Measurements from ENCODE around the gene EYS. TPM values are rescaled to one million over a fixed set of nuclear protein-coding genes. Genes with fewer than 3 reads are reported as not detected.

The EYS gene
- total RNA-seq, 2 donors from 2014 or later: 0.18 to 3.5 TPM

- H3K4me3 ChIP-seq: no peak overlapping the region
- no peaks in the 10 kb centered on the region for H3K4me1 ChIP-seq (replicated peaks)
- H3K9me3 ChIP-seq: no peaks in the 10 kb centered on the region
- TF ChIP-seq POLR2A (IDR thresholded peaks at IDR 0.05): no peak
- no peak for TF ChIP-seq CTCF (IDR thresholded peaks at IDR 0.05)
- TF ChIP-seq POLR2AphosphoS5 (IDR thresholded peaks at IDR 0.05): no peak
- no peak for DNase-seq (ENCODE audit: low spot score)
- no peaks in the 10 kb centered on the region for H3K27me3 ChIP-seq (replicated peaks; ENCODE audit: insufficient read depth)
- intact Hi-C loops (cut with DNase I): no loop called here
- H3K36me3 ChIP-seq: no peaks in the 10 kb centered on the region
- no peak overlapping the region for H3K27ac ChIP-seq
These were observed 1396.8 kb downstream of the EYS start for GRCh38 chr6:64310214-64310613.

DNA sequence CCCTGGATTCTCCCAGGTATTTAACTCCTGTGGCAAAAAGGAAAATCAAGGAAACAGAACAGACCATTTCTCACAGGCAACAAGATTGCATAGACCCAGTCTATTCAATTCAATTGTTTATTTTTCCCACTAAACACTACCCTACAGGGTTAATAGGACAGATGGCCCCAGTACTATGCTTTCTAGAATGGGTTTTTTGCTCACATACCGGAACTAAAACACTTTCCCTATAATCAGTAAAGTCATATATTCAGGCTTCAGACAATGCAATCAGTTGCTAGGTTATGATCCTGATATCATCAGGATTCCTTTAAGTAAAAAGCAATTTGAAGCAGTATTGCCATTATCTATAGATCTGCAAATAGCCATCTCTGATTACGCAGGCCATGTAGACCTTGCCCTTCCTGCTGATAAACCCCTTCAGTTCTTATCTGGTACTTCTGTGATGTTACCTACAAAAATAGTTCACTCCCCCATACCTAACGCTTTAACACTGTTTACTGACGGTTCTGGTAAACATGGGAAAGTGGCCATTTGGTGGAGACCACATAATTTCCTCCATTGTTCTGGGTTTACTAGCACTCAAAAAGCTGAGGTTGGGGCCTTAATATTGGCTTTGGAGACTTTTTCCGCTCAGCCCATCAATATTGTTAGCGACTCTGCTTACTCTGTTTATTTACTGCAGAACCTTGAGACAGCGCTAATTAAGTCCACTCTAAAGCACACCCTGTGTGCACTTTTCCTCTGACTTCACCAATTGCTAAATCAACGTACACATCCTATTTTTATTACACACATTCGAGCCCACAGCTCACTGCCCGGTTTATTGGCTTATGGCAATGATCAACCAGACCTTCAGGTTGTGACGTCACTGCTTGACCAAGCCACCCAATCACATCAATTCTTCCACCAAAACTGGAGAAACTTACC, 1405.5 kb downstream of the EYS start:
- 56% methylated on average over 11 of the region's 11 CpGs for WGBS
- intact Hi-C loops (cut with DNase I): no loop called here
- H3K36me3 ChIP-seq: no peaks in the 10 kb centered on the region

DNA sequence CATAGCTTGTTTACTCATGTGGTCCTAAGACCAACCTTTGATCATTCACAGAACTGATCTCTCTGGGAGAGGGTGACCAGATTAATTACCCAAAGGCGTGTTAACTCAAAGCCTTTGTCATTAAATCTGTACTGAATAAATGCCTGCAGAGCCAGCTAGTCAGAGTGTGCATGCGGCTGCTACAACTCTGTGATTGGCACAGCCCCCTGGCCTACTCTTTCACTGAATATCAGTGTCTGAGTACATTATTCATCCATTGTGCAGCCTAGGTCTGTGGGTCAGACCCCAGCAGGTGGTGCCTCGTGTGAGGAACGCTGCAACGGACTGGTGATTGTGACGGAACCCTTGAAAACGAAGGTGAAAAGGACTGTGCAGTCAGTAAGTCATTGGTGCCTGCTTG, 1407.8 kb downstream of the EYS start:
- TF ChIP-seq POLR2A (IDR thresholded peaks at IDR 0.05) (no peak), POLR2AphosphoS5 (IDR thresholded peaks at IDR 0.05) (no peak), CTCF (IDR thresholded peaks at IDR 0.05) (no peak)
- H3K4me1 ChIP-seq (replicated peaks): no peaks in the 10 kb centered on the region
- DNase-seq (ENCODE audit: low spot score): no peak
- H3K4me3 ChIP-seq: no peak overlapping the region
- H3K27ac ChIP-seq: no peak overlapping the region
- H3K36me3 ChIP-seq: no peaks in the 10 kb centered on the region
- no peaks in the 10 kb centered on the region for H3K27me3 ChIP-seq (replicated peaks; ENCODE audit: insufficient read depth)
- H3K9me3 ChIP-seq: no peaks in the 10 kb centered on the region
- WGBS: 79% methylated on average over 7 of the region's 7 CpGs
- intact Hi-C loops (cut with DNase I): no loop called here

More for the DNA sequence above, 1405.5 kb downstream of the EYS start:
- Histone ChIP-seq H3K4me3 (no peak overlapping the region), H3K27ac (no peak overlapping the region), H3K4me1 (replicated peaks) (no peaks in the 10 kb centered on the region), H3K9me3 (no peaks in the 10 kb centered on the region), H3K27me3 (replicated peaks; ENCODE audit: insufficient read depth) (no peaks in the 10 kb centered on the region)
- no peak for DNase-seq (ENCODE audit: low spot score)
- TF ChIP-seq POLR2A (IDR thresholded peaks at IDR 0.05) (no peak), CTCF (IDR thresholded peaks at IDR 0.05) (no peak)

DNA sequence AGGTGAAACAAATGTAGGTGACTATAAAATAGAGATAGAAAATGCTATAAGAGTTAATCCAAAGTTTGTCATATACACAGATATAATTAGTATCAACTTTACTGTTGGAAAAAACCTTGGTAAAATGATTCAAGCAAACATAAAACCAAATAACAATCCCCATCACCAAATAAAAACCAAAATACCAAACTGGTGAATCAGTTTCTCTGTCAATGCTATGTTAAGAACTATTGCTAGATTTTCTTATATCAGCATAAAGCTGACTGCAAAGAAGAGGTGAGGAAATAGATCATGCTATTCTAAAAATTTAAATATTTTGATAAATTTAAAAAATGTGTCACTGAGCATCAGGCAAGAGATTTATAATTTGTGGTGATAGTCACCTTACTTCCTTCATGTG, 1413.0 kb downstream of the EYS start:
- H3K27ac ChIP-seq: no peak overlapping the region
- TF ChIP-seq POLR2A (IDR thresholded peaks at IDR 0.05): no peak
- TF ChIP-seq POLR2AphosphoS5 (IDR thresholded peaks at IDR 0.05): no peak
- no peak for TF ChIP-seq CTCF (IDR thresholded peaks at IDR 0.05)
- no peak overlapping the region for H3K4me3 ChIP-seq
- no peaks in the 10 kb centered on the region for H3K36me3 ChIP-seq
- intact Hi-C loops (cut with DNase I): no loop called here
- no peaks in the 10 kb centered on the region for H3K9me3 ChIP-seq
- no peaks in the 10 kb centered on the region for H3K4me1 ChIP-seq (replicated peaks)
- H3K27me3 ChIP-seq (replicated peaks; ENCODE audit: insufficient read depth): no peaks in the 10 kb centered on the region
- DNase-seq (ENCODE audit: low spot score): no peak

DNA sequence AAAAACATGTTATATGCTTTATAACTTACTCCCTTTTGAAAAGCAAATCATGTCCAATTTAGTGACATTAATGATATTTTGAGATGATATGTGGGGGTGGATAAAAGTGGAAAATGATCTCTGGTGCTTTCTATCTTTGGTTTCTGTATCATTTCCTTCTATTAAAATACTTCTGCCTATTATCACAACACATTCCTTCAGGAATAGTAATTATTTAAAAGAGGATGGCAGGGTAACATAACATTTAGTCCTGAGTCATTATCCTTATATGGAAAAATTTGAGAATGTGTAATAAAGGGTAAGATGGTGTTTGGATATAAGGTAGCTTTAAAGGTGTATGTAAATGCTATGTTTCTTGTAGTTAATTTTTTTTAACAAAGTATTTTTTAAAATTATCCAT, 1413.7 kb downstream of the EYS start:
- Histone ChIP-seq H3K36me3 (no peaks in the 10 kb centered on the region), H3K27ac (no peak overlapping the region), H3K27me3 (replicated peaks; ENCODE audit: insufficient read depth) (no peaks in the 10 kb centered on the region), H3K4me1 (replicated peaks) (no peaks in the 10 kb centered on the region), H3K9me3 (no peaks in the 10 kb centered on the region), H3K4me3 (no peak overlapping the region)
- intact Hi-C loops (cut with DNase I): no loop called here
- TF ChIP-seq POLR2A (IDR thresholded peaks at IDR 0.05) (no peak), CTCF (IDR thresholded peaks at IDR 0.05) (no peak), POLR2AphosphoS5 (IDR thresholded peaks at IDR 0.05) (no peak)
- no peak for DNase-seq (ENCODE audit: low spot score)
